ENCODE results near the gene TULP4. TPM values are rescaled to one million over a fixed set of nuclear protein-coding genes. Genes with fewer than 3 reads are reported as not detected.

Gene TULP4
- polyA plus RNA-seq, 2 donors = 3.5 to 7.6 TPM

- Histone ChIP-seq H3K4me1 (ENCODE audit: control insufficient read depth in 2 of 2, insufficient read depth in 2 of 2, low read length in 1 of 2) (no peaks in the 10 kb centered on the region), H3K9me3 (ENCODE audit: control insufficient read depth in 2 of 2, insufficient read depth in 1 of 2, low read depth in 1 of 2, low read length in 1 of 2) (no peaks in the 10 kb centered on the region), H3K4me3 (ENCODE audit: low read depth in 1 of 2, low read length in 2 of 2) (no peak overlapping the region), H3K27ac (ENCODE audit: low read depth in 2 of 2, low read length in 1 of 2) (no peak overlapping the region), H3K27me3 (ENCODE audit: control insufficient read depth in 1 of 2, insufficient read depth in 2 of 2, low read length in 2 of 2) (no peaks in the 10 kb centered on the region), H3K36me3 (ENCODE audit: control insufficient read depth in 2 of 2, insufficient read depth in 2 of 2, low read length in 1 of 2) (peaks cover 0 to 10% of the 10 kb centered on the region in 2 donors)
- 89 to 93% methylated on average over 4 of the region's 4 CpGs for WGBS, 2 donors
These were observed 177.2 kb downstream of the TULP4 start for GRCh38 chr6:158489441-158489840.

GRCh38 chr6:158492881-158493280 lies 180.6 kb downstream of the TULP4 start:
- no peaks in the 10 kb centered on the region for H3K27me3 ChIP-seq (ENCODE audit: control insufficient read depth in 1 of 2, insufficient read depth in 2 of 2, low read length in 2 of 2)
- H3K9me3 ChIP-seq (ENCODE audit: control insufficient read depth in 2 of 2, insufficient read depth in 1 of 2, low read depth in 1 of 2, low read length in 1 of 2) = no peaks in the 10 kb centered on the region
- 85 to 94% methylated on average over 3 of the region's 3 CpGs for WGBS, 2 donors
- H3K36me3 ChIP-seq (ENCODE audit: control insufficient read depth in 2 of 2, insufficient read depth in 2 of 2, low read length in 1 of 2) = peaks cover 2 to 7% of the 10 kb centered on the region in 2 donors
- no peaks in the 10 kb centered on the region for H3K4me1 ChIP-seq (ENCODE audit: control insufficient read depth in 2 of 2, insufficient read depth in 2 of 2, low read length in 1 of 2)
- no peak overlapping the region for H3K27ac ChIP-seq (ENCODE audit: low read depth in 2 of 2, low read length in 1 of 2)
- H3K4me3 ChIP-seq (ENCODE audit: low read depth in 1 of 2, low read length in 2 of 2) = no peak overlapping the region

DNA sequence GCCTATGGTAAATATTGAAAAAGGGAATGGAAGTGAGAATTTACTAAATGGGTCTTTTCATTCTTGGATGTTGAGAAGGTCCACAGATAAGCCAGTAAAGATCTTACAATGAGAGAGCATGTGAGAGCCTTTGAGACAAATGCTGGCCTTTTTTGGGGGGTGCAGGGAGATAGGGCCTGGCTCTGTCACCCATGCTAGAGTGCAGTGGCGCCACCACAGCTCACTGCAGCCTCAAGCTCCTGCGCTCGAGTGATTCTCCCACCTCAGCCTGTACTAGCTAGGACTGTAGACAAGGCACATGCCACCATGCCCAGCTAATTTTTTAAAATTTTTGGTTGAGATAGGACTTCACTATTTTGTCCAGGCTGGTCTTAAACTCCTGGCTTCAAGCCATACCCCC lies 184.4 kb downstream of the TULP4 start:
- H3K9me3 ChIP-seq (ENCODE audit: control insufficient read depth in 2 of 2, insufficient read depth in 1 of 2, low read depth in 1 of 2, low read length in 1 of 2) = no peaks in the 10 kb centered on the region
- WGBS, 2 donors = 90 to 99% methylated on average over 3 of the region's 3 CpGs
- no peak overlapping the region for H3K27ac ChIP-seq (ENCODE audit: low read depth in 2 of 2, low read length in 1 of 2)
- peaks cover 8 to 25% of the 10 kb centered on the region in 2 donors for H3K36me3 ChIP-seq (ENCODE audit: control insufficient read depth in 2 of 2, insufficient read depth in 2 of 2, low read length in 1 of 2)
- no peaks in the 10 kb centered on the region for H3K4me1 ChIP-seq (ENCODE audit: control insufficient read depth in 2 of 2, insufficient read depth in 2 of 2, low read length in 1 of 2)
- H3K27me3 ChIP-seq (ENCODE audit: control insufficient read depth in 1 of 2, insufficient read depth in 2 of 2, low read length in 2 of 2) = no peaks in the 10 kb centered on the region
- no peak overlapping the region for H3K4me3 ChIP-seq (ENCODE audit: low read depth in 1 of 2, low read length in 2 of 2)

GRCh38 chr6:158497620-158498019 lies 185.4 kb downstream of the TULP4 start:
- Histone ChIP-seq H3K27me3 (ENCODE audit: control insufficient read depth in 1 of 2, insufficient read depth in 2 of 2, low read length in 2 of 2) (no peaks in the 10 kb centered on the region), H3K4me3 (ENCODE audit: low read depth in 1 of 2, low read length in 2 of 2) (no peak overlapping the region), H3K9me3 (ENCODE audit: control insufficient read depth in 2 of 2, insufficient read depth in 1 of 2, low read depth in 1 of 2, low read length in 1 of 2) (no peaks in the 10 kb centered on the region), H3K4me1 (ENCODE audit: control insufficient read depth in 2 of 2, insufficient read depth in 2 of 2, low read length in 1 of 2) (no peaks in the 10 kb centered on the region), H3K36me3 (ENCODE audit: control insufficient read depth in 2 of 2, insufficient read depth in 2 of 2, low read length in 1 of 2) (peaks cover 9 to 33% of the 10 kb centered on the region in 2 donors), H3K27ac (ENCODE audit: low read depth in 2 of 2, low read length in 1 of 2) (no peak overlapping the region)
- WGBS, 2 donors = 96 to 98% methylated on average over 6 of the region's 6 CpGs

- Histone ChIP-seq H3K36me3 (ENCODE audit: control insufficient read depth in 2 of 2, insufficient read depth in 2 of 2, low read length in 1 of 2) (peaks cover 9 to 40% of the 10 kb centered on the region in 2 donors), H3K27ac (ENCODE audit: low read depth in 2 of 2, low read length in 1 of 2) (no peak overlapping the region), H3K4me1 (ENCODE audit: control insufficient read depth in 2 of 2, insufficient read depth in 2 of 2, low read length in 1 of 2) (no peaks in the 10 kb centered on the region), H3K9me3 (ENCODE audit: control insufficient read depth in 2 of 2, insufficient read depth in 1 of 2, low read depth in 1 of 2, low read length in 1 of 2) (no peaks in the 10 kb centered on the region), H3K4me3 (ENCODE audit: low read depth in 1 of 2, low read length in 2 of 2) (no peak overlapping the region), H3K27me3 (ENCODE audit: control insufficient read depth in 1 of 2, insufficient read depth in 2 of 2, low read length in 2 of 2) (no peaks in the 10 kb centered on the region)
- 96 to 98% methylated on average over 6 of the region's 6 CpGs for WGBS, 2 donors
These were observed 186.1 kb downstream of the TULP4 start for GRCh38 chr6:158498362-158498761.

DNA sequence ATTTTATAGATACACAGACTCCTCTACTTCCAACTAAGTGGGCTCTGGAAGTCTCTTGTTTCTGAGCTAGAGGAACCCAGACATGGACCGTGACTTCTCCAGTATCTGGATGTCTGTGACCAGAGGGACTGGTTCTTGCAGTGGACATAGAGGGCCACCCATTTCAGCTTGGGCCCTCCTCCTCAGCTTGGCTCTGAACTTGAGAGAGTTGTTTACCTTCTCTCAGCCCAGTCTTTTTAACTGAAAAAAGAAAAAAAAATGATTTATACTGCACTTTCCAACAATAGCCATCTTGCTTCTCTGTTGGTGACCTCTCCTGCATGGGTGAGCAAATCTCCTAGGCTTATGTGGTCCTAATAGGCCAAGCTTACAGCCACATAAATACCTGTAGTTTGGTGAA lies 187.3 kb downstream of the TULP4 start:
- H3K27me3 ChIP-seq (ENCODE audit: control insufficient read depth in 1 of 2, insufficient read depth in 2 of 2, low read length in 2 of 2) = no peaks in the 10 kb centered on the region
- 94 to 100% methylated on average over 1 of the region's 1 CpG for WGBS, 2 donors

DNA sequence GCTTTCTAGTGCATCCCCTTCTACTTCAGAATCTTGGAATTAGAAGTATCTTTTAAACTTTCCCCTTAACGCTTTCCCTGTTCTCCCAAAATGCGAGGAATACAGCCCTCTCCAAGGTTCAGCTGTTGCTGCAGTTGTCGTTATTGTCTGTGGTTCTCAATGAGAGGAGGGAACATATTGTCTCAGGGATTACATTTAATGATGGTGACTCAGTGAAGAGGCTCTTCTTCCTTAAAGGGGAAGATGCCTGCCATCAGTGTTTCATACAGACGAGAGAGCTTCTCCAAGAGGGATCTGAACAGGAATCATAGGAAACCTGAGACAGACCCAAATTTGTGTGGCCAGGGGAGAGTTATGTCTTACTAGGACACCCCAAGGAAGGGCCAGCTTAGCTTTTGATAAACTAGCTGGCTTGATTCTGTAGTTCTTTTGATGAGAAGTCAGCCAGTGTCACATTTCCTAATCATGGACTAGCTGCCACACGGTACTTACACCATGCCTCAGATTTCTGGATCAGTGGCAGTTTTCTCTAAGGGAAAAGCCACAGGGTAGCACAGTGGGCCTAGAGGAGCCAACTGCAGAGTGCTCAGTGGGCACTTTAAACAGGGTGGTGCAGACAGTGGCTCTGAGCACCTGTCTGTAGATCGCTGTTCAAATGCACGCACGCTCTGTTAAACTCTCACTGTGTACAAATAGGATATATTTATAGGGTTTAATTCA lies 187.9 kb downstream of the TULP4 start:
- Histone ChIP-seq H3K36me3 (ENCODE audit: control insufficient read depth in 2 of 2, insufficient read depth in 2 of 2, low read length in 1 of 2) (peaks cover 9 to 36% of the 10 kb centered on the region in 2 donors), H3K27ac (ENCODE audit: low read depth in 2 of 2, low read length in 1 of 2) (no peak overlapping the region)

More for the DNA sequence above, 187.3 kb downstream of the TULP4 start:
- no peak overlapping the region for H3K4me3 ChIP-seq (ENCODE audit: low read depth in 1 of 2, low read length in 2 of 2)
- no peaks in the 10 kb centered on the region for H3K9me3 ChIP-seq (ENCODE audit: control insufficient read depth in 2 of 2, insufficient read depth in 1 of 2, low read depth in 1 of 2, low read length in 1 of 2)
- H3K4me1 ChIP-seq (ENCODE audit: control insufficient read depth in 2 of 2, insufficient read depth in 2 of 2, low read length in 1 of 2) = no peaks in the 10 kb centered on the region
- H3K36me3 ChIP-seq (ENCODE audit: control insufficient read depth in 2 of 2, insufficient read depth in 2 of 2, low read length in 1 of 2) = peaks cover 9 to 36% of the 10 kb centered on the region in 2 donors
- no peak overlapping the region for H3K27ac ChIP-seq (ENCODE audit: low read depth in 2 of 2, low read length in 1 of 2)

DNA sequence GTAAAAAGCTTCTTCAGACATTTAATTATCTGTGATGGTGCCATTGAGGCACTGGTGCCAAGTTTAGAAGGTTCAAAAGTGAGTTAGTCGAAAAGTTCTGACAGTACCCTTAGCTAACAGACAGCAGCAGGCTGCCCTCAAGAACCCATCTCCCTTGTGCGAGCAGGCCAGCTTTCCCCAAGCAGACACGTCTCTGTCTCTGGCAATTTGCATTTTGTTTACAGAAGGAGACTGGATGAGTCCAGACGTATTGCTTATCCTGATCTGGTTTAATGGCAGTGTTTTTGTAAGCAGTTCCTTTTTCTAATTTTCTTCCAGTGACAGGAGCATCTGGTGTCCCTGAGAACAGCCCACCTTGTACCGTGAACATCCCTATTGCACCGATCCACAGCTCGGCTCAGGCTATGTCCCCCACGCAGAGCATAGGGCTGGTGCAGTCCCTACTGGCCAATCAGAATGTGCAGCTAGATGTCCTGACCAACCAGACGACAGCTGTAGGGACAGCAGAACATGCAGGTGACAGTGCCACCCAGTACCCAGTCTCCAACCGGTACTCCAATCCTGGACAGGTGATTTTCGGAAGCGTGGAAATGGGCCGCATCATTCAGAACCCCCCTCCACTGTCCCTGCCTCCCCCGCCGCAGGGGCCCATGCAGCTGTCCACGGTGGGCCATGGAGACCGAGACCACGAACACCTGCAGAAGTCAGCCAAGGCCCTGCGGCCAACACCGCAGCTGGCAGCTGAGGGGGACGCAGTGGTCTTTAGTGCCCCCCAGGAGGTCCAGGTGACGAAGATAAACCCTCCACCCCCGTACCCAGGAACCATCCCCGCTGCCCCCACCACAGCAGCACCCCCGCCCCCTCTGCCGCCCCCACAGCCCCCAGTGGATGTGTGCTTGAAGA lies 189.3 kb downstream of the TULP4 start:
- H3K27ac ChIP-seq (ENCODE audit: low read depth in 2 of 2, low read length in 1 of 2) = no peak overlapping the region
- no peaks in the 10 kb centered on the region for H3K9me3 ChIP-seq (ENCODE audit: control insufficient read depth in 2 of 2, insufficient read depth in 1 of 2, low read depth in 1 of 2, low read length in 1 of 2)
- no peak overlapping the region for H3K4me3 ChIP-seq (ENCODE audit: low read depth in 1 of 2, low read length in 2 of 2)
- H3K36me3 ChIP-seq (ENCODE audit: control insufficient read depth in 2 of 2, insufficient read depth in 2 of 2, low read length in 1 of 2) = peaks cover 9 to 39% of the 10 kb centered on the region in 2 donors
- WGBS, 2 donors = 95% methylated on average over 25 to 26 of the region's 26 CpGs
- H3K4me1 ChIP-seq (ENCODE audit: control insufficient read depth in 2 of 2, insufficient read depth in 2 of 2, low read length in 1 of 2) = no peaks in the 10 kb centered on the region
- H3K27me3 ChIP-seq (ENCODE audit: control insufficient read depth in 1 of 2, insufficient read depth in 2 of 2, low read length in 2 of 2) = no peaks in the 10 kb centered on the region

More for the DNA sequence above, 187.9 kb downstream of the TULP4 start:
- H3K4me1 ChIP-seq (ENCODE audit: control insufficient read depth in 2 of 2, insufficient read depth in 2 of 2, low read length in 1 of 2) = no peaks in the 10 kb centered on the region
- no peaks in the 10 kb centered on the region for H3K9me3 ChIP-seq (ENCODE audit: control insufficient read depth in 2 of 2, insufficient read depth in 1 of 2, low read depth in 1 of 2, low read length in 1 of 2)
- H3K27me3 ChIP-seq (ENCODE audit: control insufficient read depth in 1 of 2, insufficient read depth in 2 of 2, low read length in 2 of 2) = no peaks in the 10 kb centered on the region
- WGBS, 2 donors = 81 to 87% methylated on average over 8 of the region's 8 CpGs
- no peak overlapping the region for H3K4me3 ChIP-seq (ENCODE audit: low read depth in 1 of 2, low read length in 2 of 2)

- Histone ChIP-seq H3K27ac (ENCODE audit: low read depth in 2 of 2, low read length in 1 of 2) (no peak overlapping the region), H3K4me1 (ENCODE audit: control insufficient read depth in 2 of 2, insufficient read depth in 2 of 2, low read length in 1 of 2) (no peaks in the 10 kb centered on the region), H3K36me3 (ENCODE audit: control insufficient read depth in 2 of 2, insufficient read depth in 2 of 2, low read length in 1 of 2) (peaks cover 9 to 43% of the 10 kb centered on the region in 2 donors), H3K9me3 (ENCODE audit: control insufficient read depth in 2 of 2, insufficient read depth in 1 of 2, low read depth in 1 of 2, low read length in 1 of 2) (no peaks in the 10 kb centered on the region), H3K4me3 (ENCODE audit: low read depth in 1 of 2, low read length in 2 of 2) (no peak overlapping the region), H3K27me3 (ENCODE audit: control insufficient read depth in 1 of 2, insufficient read depth in 2 of 2, low read length in 2 of 2) (no peaks in the 10 kb centered on the region)
- WGBS, 2 donors = 95% methylated on average over 41 to 43 of the region's 43 CpGs
These were observed 190.1 kb downstream of the TULP4 start for GRCh38 chr6:158502263-158502950.
